CD4-positive, alpha-beta T cell treated with Interferon gamma for 1 hour (primary cell): ENCODE data around the gene CRIM1.

Experiments used
- DNase-seq: peaks from one replicate; pipeline ENCODE4 v3.0.0-alpha.2; 2020

CRIM1 gene

DNA sequence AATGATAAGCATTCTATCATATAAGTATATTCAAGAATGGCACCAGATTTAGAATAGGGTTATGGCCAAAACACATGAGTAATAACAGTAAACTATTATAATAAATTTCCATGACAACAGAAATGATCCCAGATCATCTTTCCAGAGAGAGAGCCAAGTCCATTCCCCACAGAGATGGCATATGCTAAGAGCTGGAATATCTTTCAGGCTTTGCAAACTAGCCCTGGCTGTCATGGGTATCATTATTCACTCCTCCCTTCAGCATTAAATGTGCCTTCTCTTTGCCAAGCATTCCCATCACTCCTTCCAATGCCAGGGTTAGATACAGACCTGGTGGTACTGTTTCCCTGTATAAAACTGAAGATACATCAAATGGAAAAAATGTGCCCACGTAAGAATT lies 231.5 kb downstream of the CRIM1 start:
- DNase-seq = no peak

DNA sequence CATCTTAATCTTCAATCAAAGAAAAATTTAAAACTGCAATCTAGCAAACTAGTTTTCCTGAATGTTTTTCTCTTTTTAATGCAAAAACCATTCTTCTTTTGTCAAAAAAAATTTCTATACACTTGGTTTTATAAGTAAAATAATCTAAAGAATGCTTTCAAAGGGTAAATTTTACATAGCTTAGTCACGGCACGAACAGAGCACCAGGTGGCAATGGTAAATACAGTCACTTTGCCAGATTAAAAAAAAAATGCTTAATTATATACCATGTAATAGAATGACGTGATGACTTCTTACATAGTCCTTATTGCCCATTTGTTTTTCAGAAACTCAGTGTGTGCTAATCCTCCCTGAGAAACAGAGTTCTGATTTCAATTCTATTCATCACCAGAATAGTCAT lies 232.0 kb downstream of the CRIM1 start:
- no peak for DNase-seq

DNA sequence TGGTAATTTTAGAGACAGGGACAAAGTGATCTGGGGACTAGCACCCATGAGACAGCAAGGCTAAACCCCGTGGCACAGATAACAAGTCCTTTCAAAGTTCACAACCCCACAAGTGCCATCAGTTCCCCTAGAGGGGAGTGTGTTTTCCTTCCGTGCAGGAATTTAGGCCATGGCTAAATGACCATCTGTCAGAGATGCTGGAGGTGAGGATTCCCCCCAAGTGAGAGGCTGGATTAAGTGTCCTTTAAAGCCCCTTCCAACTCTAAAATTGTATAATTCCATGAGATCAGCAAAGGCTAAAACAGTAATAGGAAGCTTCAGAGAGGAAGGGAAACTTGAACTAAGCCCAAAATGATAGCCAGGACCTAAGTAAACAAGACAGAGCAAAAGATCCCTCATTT lies 233.7 kb downstream of the CRIM1 start:
- no peak for DNase-seq

DNA sequence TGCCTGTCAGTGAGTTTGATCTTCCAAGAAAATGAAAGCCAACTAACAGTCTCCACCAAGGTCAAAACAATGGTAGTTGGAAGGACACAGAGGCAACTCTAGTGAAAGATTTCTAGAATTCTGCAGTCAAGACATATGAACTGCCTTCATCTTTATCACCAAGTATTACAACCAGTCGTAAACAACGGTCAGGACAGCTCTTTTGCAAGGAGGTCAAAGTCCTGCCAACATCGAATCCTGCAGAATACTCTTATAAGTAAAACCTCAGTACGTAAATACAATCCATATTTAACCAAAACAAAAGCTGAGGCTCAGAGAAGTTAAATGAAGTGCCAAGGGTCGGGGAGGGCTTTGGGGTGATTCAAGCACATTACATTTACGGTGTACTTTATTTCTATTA lies 239.3 kb downstream of the CRIM1 start:
- DNase-seq = no peak

DNA sequence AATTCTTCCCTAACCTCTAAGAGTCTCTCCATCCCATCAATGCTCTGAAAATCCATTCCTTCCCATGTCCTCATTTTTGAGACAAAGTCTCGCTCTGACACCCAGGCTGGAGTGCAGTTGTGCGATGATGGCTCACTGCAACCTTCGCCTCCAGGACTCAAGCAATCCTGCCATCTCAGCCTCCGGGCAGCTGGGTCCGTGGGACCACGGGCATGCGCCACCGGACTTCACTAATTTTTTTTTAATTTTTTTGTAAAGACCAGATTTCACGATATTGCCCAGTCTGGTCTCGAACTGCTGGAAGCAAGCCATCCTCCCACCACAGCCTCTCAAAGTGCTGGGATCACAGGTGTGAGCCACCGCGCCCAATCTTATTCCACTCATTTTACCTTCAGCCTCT lies 240.8 kb downstream of the CRIM1 start:
- no peak for DNase-seq

DNA sequence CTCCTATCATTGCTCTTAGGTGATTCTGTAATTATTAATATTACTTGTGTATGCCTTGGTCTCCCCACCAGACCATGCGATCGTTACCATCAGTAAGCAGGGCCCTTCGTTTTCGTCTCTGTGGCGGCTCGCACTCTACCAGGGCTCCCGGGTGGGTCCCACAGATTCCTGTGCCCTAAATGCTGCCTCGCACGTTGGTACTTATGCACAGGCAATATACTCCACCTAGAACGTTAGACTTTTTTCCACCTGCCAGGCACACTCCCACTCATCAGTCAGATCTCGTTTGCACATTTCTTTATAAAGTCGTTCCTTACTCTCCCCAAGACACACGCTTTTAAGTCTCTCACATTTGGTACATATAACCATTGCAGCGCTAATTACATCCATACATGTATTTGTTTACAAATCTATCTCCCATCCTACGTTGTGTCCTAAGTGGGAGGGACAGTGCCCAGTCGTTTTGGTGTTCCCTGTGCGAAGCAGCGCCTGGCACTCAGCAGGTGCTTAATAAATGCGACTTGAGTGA lies 241.5 kb downstream of the CRIM1 start:
- no peak for DNase-seq

DNA sequence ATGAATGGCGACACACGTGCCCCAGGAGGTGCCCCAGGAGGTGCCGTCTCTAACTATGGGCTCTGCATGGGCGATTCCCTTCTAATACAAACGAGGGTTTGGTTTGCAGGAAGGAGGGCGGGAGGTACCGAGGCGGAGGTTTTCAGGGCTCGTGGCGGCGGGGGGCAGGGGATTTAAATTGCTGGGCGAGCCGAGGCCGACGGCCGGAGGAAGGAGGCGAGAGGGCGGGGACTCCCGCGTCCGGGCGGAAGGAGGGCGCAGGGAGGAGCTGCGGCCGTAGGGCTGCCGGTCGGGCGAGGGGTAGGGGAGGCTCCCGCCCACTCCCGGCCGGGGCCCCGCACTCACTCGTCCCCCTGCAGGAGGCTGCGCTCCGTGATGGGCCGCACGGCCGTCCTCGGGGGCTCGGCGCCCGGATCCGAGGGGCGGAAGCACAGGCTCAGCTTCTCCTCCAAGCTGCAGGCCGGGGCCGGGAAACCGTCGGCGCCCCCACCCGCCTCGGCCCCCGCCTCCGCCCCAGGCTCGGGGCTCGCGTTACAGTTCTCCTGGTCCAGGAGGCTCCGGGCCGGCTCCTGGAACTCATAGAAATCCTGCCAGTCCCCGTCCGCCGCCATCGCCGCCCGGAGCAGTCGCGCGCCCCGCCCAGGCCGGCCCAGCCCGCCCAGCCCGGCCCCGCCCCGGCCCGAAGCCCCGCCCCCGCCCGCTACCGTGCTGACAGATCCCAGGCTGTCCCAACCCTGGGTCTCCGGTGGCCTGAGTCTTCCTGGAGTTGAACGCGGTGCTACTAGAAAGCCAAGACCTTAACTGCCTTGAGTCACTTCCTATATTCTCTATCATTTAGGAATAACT lies 242.2 kb downstream of the CRIM1 start, which contains the start of gene FEZ2:
FEZ2 (minus strand) TSS at position 637 of the 846 bp plus-strand sequence; CDS start at position 611, 26 bp downstream.
- peak; percentile 50 for DNase-seq
